Measurements from ENCODE around the gene RPS6KA6.

RPS6KA6 gene

GRCh38 chrX:84064164-84064563 is 123.8 kb downstream of the RPS6KA6 start:
- TF ChIP-seq, protein P1, sequence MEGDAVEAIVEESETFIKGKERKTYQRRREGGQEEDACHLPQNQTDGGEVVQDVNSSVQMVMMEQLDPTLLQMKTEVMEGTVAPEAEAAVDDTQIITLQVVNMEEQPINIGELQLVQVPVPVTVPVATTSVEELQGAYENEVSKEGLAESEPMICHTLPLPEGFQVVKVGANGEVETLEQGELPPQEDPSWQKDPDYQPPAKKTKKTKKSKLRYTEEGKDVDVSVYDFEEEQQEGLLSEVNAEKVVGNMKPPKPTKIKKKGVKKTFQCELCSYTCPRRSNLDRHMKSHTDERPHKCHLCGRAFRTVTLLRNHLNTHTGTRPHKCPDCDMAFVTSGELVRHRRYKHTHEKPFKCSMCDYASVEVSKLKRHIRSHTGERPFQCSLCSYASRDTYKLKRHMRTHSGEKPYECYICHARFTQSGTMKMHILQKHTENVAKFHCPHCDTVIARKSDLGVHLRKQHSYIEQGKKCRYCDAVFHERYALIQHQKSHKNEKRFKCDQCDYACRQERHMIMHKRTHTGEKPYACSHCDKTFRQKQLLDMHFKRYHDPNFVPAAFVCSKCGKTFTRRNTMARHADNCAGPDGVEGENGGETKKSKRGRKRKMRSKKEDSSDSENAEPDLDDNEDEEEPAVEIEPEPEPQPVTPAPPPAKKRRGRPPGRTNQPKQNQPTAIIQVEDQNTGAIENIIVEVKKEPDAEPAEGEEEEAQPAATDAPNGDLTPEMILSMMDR (conservative IDR thresholded peaks at IDR 0.05; ENCODE audit: control insufficient read depth, insufficient read depth, low read depth, low read length), result no peak
- no peak overlapping the region for H3K4me3 ChIP-seq (ENCODE audit: control insufficient read depth, low read depth, low read length)
- peak; percentile 85 for DNase-seq (ENCODE audit: low read depth)

DNA sequence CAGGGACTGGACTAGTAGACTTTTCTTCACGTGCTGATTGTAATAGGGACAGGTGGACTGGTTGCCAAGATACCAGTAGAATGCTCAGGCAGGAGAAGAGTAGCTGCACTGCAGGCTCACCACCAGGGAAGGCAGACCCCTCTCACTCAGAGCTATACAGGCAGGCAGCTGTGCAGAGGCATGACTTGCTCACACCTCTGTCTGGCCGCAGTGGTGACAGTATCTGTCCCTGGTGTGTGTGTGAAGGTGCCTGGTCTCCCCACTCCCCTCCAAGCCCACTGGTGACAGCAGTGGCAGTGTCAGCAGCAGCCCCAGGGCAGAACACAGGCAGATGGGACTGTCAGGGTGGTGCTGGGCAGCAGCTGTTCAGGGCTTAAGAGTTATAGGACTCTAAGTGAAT is 140.7 kb downstream of the RPS6KA6 start:
- TF ChIP-seq, protein P1 (conservative IDR thresholded peaks at IDR 0.05; ENCODE audit: control insufficient read depth, insufficient read depth, low read depth, low read length), result no peak
- no peak for DNase-seq (ENCODE audit: low read depth)
- H3K4me3 ChIP-seq (ENCODE audit: control insufficient read depth, low read depth, low read length), result no peak overlapping the region

- no peak overlapping the region for H3K4me3 ChIP-seq (ENCODE audit: control insufficient read depth, low read depth, low read length)
- DNase-seq (ENCODE audit: low read depth), result peak; percentile 37
- TF ChIP-seq, protein P1 (conservative IDR thresholded peaks at IDR 0.05; ENCODE audit: control insufficient read depth, insufficient read depth, low read depth, low read length), result peak; percentile 85
Observed at GRCh38 chrX:84046403-84046984, 141.5 kb downstream of the RPS6KA6 start.

DNA sequence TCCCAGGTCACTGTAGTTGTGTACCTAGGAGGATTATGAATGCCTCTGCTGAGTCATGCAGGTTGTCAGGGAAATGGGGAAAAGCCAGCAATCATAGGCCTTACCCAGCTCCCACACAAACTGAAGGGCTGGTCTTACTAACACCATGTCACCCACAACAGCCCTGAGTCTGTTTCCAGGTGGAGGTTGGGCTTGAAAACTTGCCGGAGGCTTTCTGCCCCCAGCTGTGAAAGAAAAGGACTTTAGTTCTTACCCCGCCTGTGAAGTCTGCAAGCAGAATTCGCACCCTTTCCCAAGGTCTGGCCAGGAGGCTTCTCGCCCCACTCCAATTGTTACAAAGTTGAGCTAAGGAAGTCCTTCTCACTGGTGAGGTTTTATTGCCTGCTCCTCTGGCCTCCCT is 143.9 kb downstream of the RPS6KA6 start:
- no peak for DNase-seq (ENCODE audit: low read depth)
- H3K4me3 ChIP-seq (ENCODE audit: control insufficient read depth, low read depth, low read length), result no peak overlapping the region
- TF ChIP-seq, protein P1 (conservative IDR thresholded peaks at IDR 0.05; ENCODE audit: control insufficient read depth, insufficient read depth, low read depth, low read length), result no peak
